Uterus (tissue), 4 donors: Measurements from ENCODE around the gene DPYSL5. TPM values are rescaled to one million over a fixed set of nuclear protein-coding genes. Genes with fewer than 3 reads are reported as not detected.

ENCODE experiments used
- DNase-seq, 2 donors: peaks; one replicate each; pipeline ENCODE4 v3.0.0-alpha.2; 2019 to 2020
- H3K27ac ChIP-seq, 2 donors: fragments of 200-600 bp; sonication (generic); 1 replicate in 1 of 2; 2 replicates in 1 of 2; pipeline ENCODE4 v1.5.1; 2016 to 2018
- H3K27me3 ChIP-seq, 2 donors: fragments of 200-600 bp; sonication (generic); one replicate each; pipeline ENCODE4 v1.5.1; 2018 to 2019; ENCODE audit warnings: control low read depth in 1 of 2
- H3K36me3 ChIP-seq, 2 donors: fragments of 200-600 bp; sonication (generic); one replicate each; pipeline ENCODE4 v1.5.1; 2019; ENCODE audit warnings: control low read depth in 1 of 2
- H3K4me1 ChIP-seq, 2 donors: fragments of 200-600 bp; sonication (generic); one replicate each; pipeline ENCODE4 v1.5.1; 2018 to 2019; ENCODE audit warnings: control low read depth in 1 of 2
- H3K4me3 ChIP-seq, 2 donors: fragments of 200-600 bp; sonication (generic); 1 replicate in 1 of 2; 2 replicates in 1 of 2; pipeline ENCODE4 v1.5.1; 2018 to 2019; ENCODE audit warnings: mild to moderate bottlenecking in 1 of 2
- H3K9me3 ChIP-seq, 2 donors: fragments of 200-600 bp; sonication (generic); one replicate each; pipeline ENCODE4 v1.5.1; 2019; ENCODE audit warnings: control low read depth in 1 of 2
- CTCF ChIP-seq, 4 experiments: fragments of 200-600 bp in 2 of 4; fragments of 450-650 bp in 2 of 4; sonication (generic) in 2 of 4; IDR thresholded peaks; one replicate each; pipeline ENCODE4 v1.5.1; 2016 to 2019; ENCODE audit warnings: antibody characterized with exemption in 4 of 4, mild to moderate bottlenecking in 2 of 4, moderate library complexity in 1 of 4
- POLR2A ChIP-seq, 2 donors: fragments of 450-650 bp; IDR thresholded peaks; one replicate each; pipeline ENCODE4 v1.6.1; 2016; ENCODE audit warnings: antibody characterized with exemption in 2 of 2, mild to moderate bottlenecking in 1 of 2, moderate library complexity in 1 of 2
- intact Hi-C: fragments of 100-400 bp; cut with DNase I; formaldehyde crosslinking; loops from one replicate; pipeline ENCODE4 v1.15.1; 2023; ENCODE audit warnings: low total_unique reads
- total RNA-seq, 4 donors: library from RNA; depleted of rRNA in 3 of 4; stranded (reverse); fragments of >200 nt in 3 of 4; gene quantifications; one replicate each; pipeline versions ENCODE4 v1.1.0 to v1.2.4, GENCODE V29; 2014 to 2023
- donor health status: DM: yes; HTN: yes; CAD: no.

DPYSL5 gene
- total RNA-seq, 4 donors from 2014 or later = 1.8 TPM; not detected in 3

GRCh38 chr2:26897807-26898479, 50.0 kb downstream of the DPYSL5 start:
- H3K4me3 ChIP-seq = no peak overlapping the region
- H3K36me3 ChIP-seq = no peaks in the 10 kb centered on the region
- H3K9me3 ChIP-seq = no peaks in the 10 kb centered on the region
- TF ChIP-seq POLR2A (IDR thresholded peaks at IDR 0.05) (no peak), CTCF (IDR thresholded peaks at IDR 0.05) (no peak)
- intact Hi-C loops = no loop called here
- no peak for DNase-seq
- H3K4me1 ChIP-seq = no peaks in the 10 kb centered on the region
- no peak overlapping the region for H3K27ac ChIP-seq
- no peaks in the 10 kb centered on the region for H3K27me3 ChIP-seq

GRCh38 chr2:26898480-26899078, 50.6 kb downstream of the DPYSL5 start:
- no peaks in the 10 kb centered on the region for H3K4me1 ChIP-seq
- no peak overlapping the region for H3K4me3 ChIP-seq
- H3K36me3 ChIP-seq = no peaks in the 10 kb centered on the region
- no peak overlapping the region for H3K27ac ChIP-seq
- intact Hi-C loops = no loop called here
- no peak for TF ChIP-seq POLR2A (IDR thresholded peaks at IDR 0.05)
- TF ChIP-seq CTCF (IDR thresholded peaks at IDR 0.05) = no peak
- DNase-seq = no peak
- no peaks in the 10 kb centered on the region for H3K27me3 ChIP-seq
- H3K9me3 ChIP-seq = no peaks in the 10 kb centered on the region

DNA sequence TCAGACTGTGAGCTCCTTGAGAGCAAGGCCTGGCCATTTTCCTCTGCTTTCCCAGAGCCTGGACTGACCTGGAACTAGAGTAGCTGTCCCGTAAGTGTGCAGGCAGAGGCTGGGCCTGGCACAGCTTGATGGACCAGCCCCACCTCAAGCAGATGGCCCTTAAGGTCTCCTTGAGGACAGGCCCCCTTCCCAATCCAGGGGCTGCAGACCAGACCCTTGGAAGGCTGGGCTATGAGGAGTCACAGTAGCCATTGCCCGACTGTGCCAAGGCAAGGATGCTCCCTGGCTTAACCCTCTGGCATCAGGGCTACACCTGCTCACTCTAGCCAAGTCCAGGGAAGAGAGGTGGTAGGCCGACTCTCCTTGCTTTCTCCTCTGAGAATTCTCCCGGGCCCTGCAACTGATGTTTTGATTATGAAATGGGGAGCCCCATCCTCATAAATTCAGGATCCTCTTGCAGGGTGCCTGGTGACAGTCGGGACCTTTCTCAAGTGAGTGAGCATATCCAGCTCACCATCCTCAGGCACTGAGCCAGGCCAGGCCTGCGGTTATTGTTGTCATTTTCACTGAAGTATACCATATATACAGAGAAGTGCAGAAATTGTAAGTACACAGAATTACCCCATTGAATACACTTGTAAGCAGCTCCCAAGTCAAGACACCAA, 51.7 kb downstream of the DPYSL5 start:
- Histone ChIP-seq H3K36me3 (no peaks in the 10 kb centered on the region), H3K4me1 (no peaks in the 10 kb centered on the region), H3K27me3 (no peaks in the 10 kb centered on the region), H3K4me3 (no peak overlapping the region), H3K9me3 (no peaks in the 10 kb centered on the region), H3K27ac (no peak overlapping the region)
- TF ChIP-seq CTCF (IDR thresholded peaks at IDR 0.05) = no peak
- DNase-seq = no peak
- intact Hi-C loops = no loop called here

DNA sequence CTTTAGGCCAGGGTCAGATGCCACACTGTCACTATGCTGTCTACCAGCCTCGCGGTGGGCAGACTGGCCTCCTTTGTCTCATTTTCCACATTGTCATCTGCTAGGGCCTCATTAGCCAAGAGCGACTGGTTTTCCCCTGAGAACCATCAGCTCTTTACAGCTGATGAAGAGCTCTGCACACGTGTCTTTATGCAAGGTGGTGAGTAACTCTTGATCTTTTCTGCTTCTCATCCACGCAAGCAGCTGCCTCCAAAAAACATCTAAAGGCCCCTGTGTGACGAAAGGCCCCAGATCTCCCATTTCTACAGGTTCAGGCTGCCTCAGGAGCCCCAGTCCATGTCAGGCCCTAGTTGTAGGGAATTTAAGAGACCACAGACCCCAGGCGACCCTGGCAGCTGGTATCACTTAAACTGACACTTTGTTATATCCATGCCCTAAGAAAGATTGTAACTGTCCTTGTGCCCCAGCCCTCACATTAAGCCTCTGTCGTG, 52.9 kb downstream of the DPYSL5 start:
- no peak for DNase-seq
- Histone ChIP-seq H3K36me3 (no peaks in the 10 kb centered on the region), H3K9me3 (no peaks in the 10 kb centered on the region), H3K27ac (no peak overlapping the region), H3K27me3 (no peaks in the 10 kb centered on the region), H3K4me1 (no peaks in the 10 kb centered on the region), H3K4me3 (no peak overlapping the region)
- intact Hi-C loops = no loop called here
- TF ChIP-seq POLR2A (IDR thresholded peaks at IDR 0.05) = no peak
- TF ChIP-seq CTCF (IDR thresholded peaks at IDR 0.05) = no peak
